Right lobe of liver (tissue), 6 donors: ENCODE measurements around the gene STK17B. TPM values are rescaled to one million over a fixed set of nuclear protein-coding genes. Genes with fewer than 3 reads are reported as not detected.

Source experiments
- ATAC-seq, 4 donors: fragments of 200-7000 bp; cut with Tn5 transposase; one replicate each; pipeline ENCODE4 v1.9.1; 2020; ENCODE audit warnings: mild to moderate bottlenecking in 4 of 4, moderate library complexity in 4 of 4
- DNase-seq, 3 donors: peaks; one replicate each; pipeline ENCODE4 v3.0.0-alpha.2; 2020
- H3K27ac ChIP-seq, 3 donors: fragments of 200-600 bp; one replicate each; pipeline ENCODE4 v1.8.0; 2022
- H3K27me3 ChIP-seq, 2 donors: fragments of 200-600 bp; one replicate each; pipeline ENCODE4 v1.8.0; 2022
- H3K36me3 ChIP-seq, 4 donors: fragments of 200-600 bp; sonication (generic) in 1 of 4; one replicate each; pipeline versions ENCODE4 v1.5.1 to v1.8.0; 2017 to 2022; ENCODE audit warnings: control low read depth in 1 of 4
- H3K4me1 ChIP-seq, 4 donors: fragments of 200-600 bp; sonication (generic) in 1 of 4; one replicate each; pipeline versions ENCODE4 v1.5.1 to v1.8.0; 2017 to 2022; ENCODE audit warnings: control low read depth in 1 of 4
- H3K4me3 ChIP-seq, 3 donors: fragments of 200-600 bp; one replicate each; pipeline ENCODE4 v1.8.0; 2022
- H3K9me3 ChIP-seq, 4 donors: fragments of 200-600 bp; sonication (generic) in 1 of 4; one replicate each; pipeline versions ENCODE4 v1.5.1 to v1.8.0; 2017 to 2022; ENCODE audit warnings: control low read depth in 1 of 4
- POLR2A ChIP-seq: fragments of 450-650 bp; IDR thresholded peaks from one replicate; pipeline ENCODE4 v1.6.1; 2017; ENCODE audit warnings: antibody characterized with exemption, mild to moderate bottlenecking
- WGBS: methylation state at CpG from one replicate; pipeline ENCODE4 v1.1.6; 2018; ENCODE audit warnings: low coverage, low lambda C conversion rate; ENCODE audit not compliant: insufficient coverage; ENCODE audit errors: missing lambda C conversion rate; 5-methylcytosine and 5-hydroxymethylcytosine counted together
- intact Hi-C, 2 donors: fragments of 100-400 bp; cut with DNase I; formaldehyde crosslinking; loops; one replicate each; pipeline versions ENCODE4 v1.11.2 to v1.14.1; 2022
- total RNA-seq, 6 experiments: library from RNA; depleted of rRNA in 2 of 6; stranded (reverse); fragments of >200 nt in 2 of 6; fragmentation: NEBNext Ultra II Directional in 3 of 6; extraction: Animal tissue kit (Norgen Biotek cat#: 25700) in 3 of 6; gene quantifications; one replicate each; pipeline versions ENCODE4 v1.1.0 to v1.2.4, GENCODE V29; 2016 to 2023
- TF ChIP-seq, protein P1 (sequence below), 4 donors: fragments of 200-600 bp in 3 of 4; fragments of 450-650 bp in 1 of 4; IDR thresholded peaks; one replicate each; pipeline versions ENCODE4 v1.5.1 to v1.8.0; 2016 to 2022; ENCODE audit warnings: antibody characterized with exemption in 4 of 4, mild to moderate bottlenecking in 2 of 4
- donor health status: DM: no; HTN: yes; CAD: no.
- donor health status: DM: no; HTN: no; CAD: no.
- donor health status: DM: no; HTN: no; CAD: no.
- donor health status: DM: no; HTN: yes; CAD: no.
- donor health status: DM: no; HTN: yes; CAD: no.

The STK17B gene
- total RNA-seq, 6 experiments from 2014 or later = 1.7 to 8.7 (median 5.1) TPM

DNA sequence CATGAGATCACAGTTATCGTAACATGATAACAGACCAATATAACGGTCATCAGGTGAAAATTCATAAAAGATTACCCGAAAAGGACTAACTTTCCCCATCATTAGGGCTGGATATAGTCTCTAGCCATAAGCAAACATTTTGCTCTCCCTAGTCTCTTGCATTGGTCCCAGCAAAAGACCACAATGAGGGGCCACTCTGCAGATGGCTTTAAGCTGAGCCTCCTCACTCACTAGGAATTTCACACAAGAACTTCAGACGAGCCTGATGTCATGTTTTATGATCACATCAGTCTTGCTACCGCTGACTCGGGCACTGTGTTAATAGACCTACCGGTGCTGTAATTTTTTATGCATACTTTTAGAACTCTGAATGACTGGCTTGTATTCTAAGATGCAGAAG, 35.2 kb downstream of the STK17B start:
- DNase-seq (no peak), ATAC-seq (no peak)
- H3K27ac ChIP-seq = no peak overlapping the region
- H3K4me1 ChIP-seq = no peaks in the 10 kb centered on the region
- no peaks in the 10 kb centered on the region for H3K9me3 ChIP-seq
- WGBS = 86% methylated on average over 7 of the region's 7 CpGs
- intact Hi-C loops = no loop called here
- TF ChIP-seq, protein P1, sequence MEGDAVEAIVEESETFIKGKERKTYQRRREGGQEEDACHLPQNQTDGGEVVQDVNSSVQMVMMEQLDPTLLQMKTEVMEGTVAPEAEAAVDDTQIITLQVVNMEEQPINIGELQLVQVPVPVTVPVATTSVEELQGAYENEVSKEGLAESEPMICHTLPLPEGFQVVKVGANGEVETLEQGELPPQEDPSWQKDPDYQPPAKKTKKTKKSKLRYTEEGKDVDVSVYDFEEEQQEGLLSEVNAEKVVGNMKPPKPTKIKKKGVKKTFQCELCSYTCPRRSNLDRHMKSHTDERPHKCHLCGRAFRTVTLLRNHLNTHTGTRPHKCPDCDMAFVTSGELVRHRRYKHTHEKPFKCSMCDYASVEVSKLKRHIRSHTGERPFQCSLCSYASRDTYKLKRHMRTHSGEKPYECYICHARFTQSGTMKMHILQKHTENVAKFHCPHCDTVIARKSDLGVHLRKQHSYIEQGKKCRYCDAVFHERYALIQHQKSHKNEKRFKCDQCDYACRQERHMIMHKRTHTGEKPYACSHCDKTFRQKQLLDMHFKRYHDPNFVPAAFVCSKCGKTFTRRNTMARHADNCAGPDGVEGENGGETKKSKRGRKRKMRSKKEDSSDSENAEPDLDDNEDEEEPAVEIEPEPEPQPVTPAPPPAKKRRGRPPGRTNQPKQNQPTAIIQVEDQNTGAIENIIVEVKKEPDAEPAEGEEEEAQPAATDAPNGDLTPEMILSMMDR (IDR thresholded peaks at IDR 0.05) = no peak
- no peak for TF ChIP-seq POLR2A
- no peaks in the 10 kb centered on the region for H3K27me3 ChIP-seq
- no peak overlapping the region for H3K4me3 ChIP-seq
- peaks cover 0 to 6% (median 0%) of the 10 kb centered on the region in 4 donors for H3K36me3 ChIP-seq

DNA sequence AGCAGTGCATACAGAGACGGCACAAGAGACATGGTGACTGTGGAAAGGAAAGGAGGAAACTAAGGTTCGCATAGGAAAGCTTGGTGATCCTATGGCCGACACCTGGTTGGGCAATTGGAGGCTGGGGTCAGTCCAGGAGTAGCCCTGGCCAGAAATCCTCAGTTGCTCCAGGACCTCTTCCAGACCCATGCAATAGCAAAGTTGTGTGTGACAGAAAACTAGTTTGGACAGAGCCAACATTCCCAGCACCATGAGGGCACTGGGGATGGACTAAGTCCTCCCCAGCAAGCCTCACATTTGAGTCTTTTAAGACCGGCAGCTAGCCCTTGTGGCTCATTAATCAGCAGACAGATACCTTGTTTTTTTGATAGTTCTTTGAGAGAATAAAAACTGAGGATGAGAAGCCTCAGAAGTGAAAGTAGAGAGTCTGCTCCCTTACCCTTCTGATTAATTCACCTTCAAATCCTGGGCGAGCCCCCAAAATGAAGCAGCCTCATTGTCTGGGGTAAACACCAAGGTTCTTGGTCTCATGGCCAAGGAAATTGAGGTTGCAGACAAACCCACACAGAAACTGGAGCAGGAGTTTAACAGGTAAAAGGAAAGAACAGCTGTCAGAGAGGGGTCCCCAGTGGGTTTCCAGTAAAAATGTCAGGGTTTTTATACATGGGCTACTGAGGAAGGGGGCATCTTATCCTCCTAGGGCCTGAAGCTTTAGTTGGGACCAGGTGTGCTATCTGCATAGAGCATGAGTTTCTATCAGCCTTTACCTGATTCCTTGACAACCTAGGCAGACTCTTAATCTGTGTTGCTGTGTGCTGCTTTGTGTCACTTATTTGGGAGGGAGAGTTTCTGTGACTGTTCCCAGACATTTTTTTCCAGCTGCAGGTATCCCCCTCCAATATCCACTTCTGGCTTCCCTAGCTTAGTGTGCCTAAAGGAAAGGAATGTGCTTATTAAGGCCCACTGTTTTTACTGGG, 39.1 kb downstream of the STK17B start:
- no peak for ATAC-seq
- intact Hi-C loops = no loop called here
- Histone ChIP-seq H3K9me3 (peaks cover 0 to 5% (median 3%) of the 10 kb centered on the region in 4 donors), H3K27ac (no peak overlapping the region), H3K27me3 (no peaks in the 10 kb centered on the region), H3K4me1 (no peaks in the 10 kb centered on the region), H3K36me3 (peaks cover 0 to 4% (median 0%) of the 10 kb centered on the region in 4 donors), H3K4me3 (no peak overlapping the region)
- WGBS = 71% methylated on average over 3 of the region's 5 CpGs
- TF ChIP-seq, protein P1 (IDR thresholded peaks at IDR 0.05) = no peak
- TF ChIP-seq POLR2A = no peak
- DNase-seq = no peak

DNA sequence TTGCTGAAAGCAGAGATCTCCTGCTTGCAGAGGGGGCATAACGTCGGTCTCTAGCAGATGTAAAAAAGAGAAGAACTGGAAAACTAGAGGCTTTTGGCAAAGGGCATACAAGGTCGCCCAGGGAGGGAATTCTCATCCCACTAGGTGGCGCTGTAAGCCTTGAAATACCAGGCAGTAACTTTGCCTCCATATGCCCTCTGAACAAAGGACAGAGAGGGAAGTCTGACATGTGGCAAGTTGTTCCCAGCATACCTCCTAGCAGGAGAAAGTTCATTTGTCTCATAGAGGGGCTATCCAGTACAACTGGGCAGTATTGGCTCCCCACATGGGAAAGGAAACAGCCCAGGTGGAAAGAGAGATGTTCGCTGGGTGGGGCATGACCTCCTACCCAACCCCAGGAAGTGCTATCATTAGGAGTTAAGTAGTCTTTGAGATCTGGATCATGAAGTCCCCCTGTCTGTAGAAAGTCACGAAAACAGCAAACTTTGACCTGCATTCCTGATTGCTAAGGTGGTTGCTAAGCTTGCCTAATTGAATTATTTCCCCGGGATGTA, 39.9 kb downstream of the STK17B start:
- ATAC-seq (peak; percentile 44 to 53 (median 49)), DNase-seq (no peak)
- H3K27me3 ChIP-seq = no peaks in the 10 kb centered on the region
- H3K36me3 ChIP-seq = peaks cover 0 to 3% (median 0%) of the 10 kb centered on the region in 4 donors
- no peaks in the 10 kb centered on the region for H3K4me1 ChIP-seq
- intact Hi-C loops = no loop called here
- WGBS = 67% methylated on average over 7 of the region's 7 CpGs
- no peak overlapping the region for H3K4me3 ChIP-seq
- peaks cover 0 to 5% (median 3%) of the 10 kb centered on the region in 4 donors for H3K9me3 ChIP-seq
- H3K27ac ChIP-seq = no peak overlapping the region
- no peak for TF ChIP-seq POLR2A
- TF ChIP-seq, protein P1 (IDR thresholded peaks at IDR 0.05) = peak; percentile 18 to 41 (median 34)

DNA sequence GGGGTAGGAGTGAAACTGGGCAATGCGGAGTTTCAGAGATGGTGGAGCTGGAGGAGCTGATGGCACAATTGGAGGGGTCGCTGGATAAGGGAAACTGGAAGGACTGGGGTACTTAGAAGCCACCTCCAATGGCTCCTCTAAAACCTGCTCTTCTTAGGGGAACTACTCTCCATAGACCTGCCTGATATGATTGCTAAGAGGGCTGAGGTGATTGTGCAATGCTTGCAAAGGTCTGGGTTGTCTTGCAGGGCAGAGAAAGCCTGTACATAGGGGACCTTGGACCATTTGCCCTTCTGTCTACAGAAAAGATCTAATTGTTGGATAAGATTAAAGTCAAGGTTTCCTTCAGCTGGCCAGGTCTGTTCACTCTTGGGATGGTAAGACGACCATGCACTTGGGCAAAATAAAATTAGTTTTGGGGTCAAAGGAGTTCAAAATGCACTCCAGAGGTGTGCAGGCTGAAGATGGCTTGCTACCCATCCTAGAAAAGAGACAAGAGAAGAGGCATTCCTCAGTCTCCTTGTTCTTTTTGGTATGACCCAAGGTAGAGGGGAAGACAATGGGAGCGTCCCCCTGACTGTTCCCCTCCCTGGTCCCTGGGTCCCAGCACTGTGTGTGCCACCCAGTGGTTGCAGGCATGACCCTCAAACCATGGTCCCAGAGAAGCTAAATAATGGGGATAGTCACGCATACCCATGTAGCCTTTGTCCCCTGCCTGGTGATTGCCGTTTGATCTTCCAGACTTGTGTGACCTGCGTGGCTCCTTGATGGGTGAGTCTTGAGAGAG, 41.1 kb downstream of the STK17B start:
- ATAC-seq (no peak), DNase-seq (no peak)
- WGBS = 74% methylated on average over 3 of the region's 7 CpGs
- TF ChIP-seq, protein P1 (IDR thresholded peaks at IDR 0.05) = no peak
- TF ChIP-seq POLR2A = no peak
- Histone ChIP-seq H3K9me3 (peaks cover 0 to 5% (median 3%) of the 10 kb centered on the region in 4 donors), H3K4me1 (no peaks in the 10 kb centered on the region), H3K4me3 (no peak overlapping the region), H3K27ac (no peak overlapping the region), H3K36me3 (no peaks in the 10 kb centered on the region), H3K27me3 (no peaks in the 10 kb centered on the region)
- intact Hi-C loops = no loop called here
